Measurements from ENCODE around the gene TMEM132A.

Gene TMEM132A

DNA sequence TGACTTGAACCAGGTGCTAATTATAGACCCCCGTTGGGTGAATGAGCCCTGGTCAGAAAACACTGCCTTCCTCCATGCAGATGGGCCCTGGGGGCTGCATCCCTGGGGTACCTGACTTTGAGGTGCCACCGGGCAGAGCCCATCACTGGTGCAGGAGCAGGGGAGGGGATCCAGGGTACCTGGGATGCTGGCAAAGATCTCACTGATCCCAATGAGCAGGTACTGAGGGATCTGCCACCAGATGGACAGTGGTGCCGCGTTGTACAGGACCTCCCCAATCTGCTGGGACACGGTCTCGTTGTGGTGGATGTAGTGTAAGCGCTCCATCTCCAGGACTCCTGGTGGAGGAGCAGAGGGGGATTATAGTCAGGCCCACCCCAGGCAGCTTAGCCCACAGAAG lies 15.0 kb downstream of the TMEM132A start:
- TF ChIP-seq, protein P1, sequence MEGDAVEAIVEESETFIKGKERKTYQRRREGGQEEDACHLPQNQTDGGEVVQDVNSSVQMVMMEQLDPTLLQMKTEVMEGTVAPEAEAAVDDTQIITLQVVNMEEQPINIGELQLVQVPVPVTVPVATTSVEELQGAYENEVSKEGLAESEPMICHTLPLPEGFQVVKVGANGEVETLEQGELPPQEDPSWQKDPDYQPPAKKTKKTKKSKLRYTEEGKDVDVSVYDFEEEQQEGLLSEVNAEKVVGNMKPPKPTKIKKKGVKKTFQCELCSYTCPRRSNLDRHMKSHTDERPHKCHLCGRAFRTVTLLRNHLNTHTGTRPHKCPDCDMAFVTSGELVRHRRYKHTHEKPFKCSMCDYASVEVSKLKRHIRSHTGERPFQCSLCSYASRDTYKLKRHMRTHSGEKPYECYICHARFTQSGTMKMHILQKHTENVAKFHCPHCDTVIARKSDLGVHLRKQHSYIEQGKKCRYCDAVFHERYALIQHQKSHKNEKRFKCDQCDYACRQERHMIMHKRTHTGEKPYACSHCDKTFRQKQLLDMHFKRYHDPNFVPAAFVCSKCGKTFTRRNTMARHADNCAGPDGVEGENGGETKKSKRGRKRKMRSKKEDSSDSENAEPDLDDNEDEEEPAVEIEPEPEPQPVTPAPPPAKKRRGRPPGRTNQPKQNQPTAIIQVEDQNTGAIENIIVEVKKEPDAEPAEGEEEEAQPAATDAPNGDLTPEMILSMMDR (IDR thresholded peaks at IDR 0.05; ENCODE audit: low read depth, low read length): no peak
- H3K4me3 ChIP-seq (ENCODE audit: low read depth, low read length): no peak overlapping the region

DNA sequence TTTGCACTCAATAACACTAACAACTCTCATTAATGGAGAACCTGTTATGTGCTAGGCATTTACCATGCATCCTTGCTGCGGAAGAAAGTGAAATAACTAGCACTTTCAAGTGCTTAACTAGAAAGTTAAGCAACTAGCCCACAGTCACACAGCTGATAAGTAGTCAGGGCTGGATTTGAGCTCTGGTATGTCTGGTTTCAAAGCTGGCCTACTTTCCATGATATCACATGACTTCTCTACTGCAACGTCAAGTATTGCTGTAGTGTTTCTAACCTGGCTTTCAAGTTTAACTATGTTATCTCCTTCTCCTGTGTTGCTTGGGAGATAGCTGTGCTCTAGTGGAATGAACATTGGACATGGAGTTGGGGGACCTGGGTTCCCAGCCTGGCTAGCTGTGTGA lies 15.6 kb downstream of the TMEM132A start:
- no peak overlapping the region for H3K4me3 ChIP-seq (ENCODE audit: low read depth, low read length)
- TF ChIP-seq, protein P1 (IDR thresholded peaks at IDR 0.05; ENCODE audit: low read depth, low read length): no peak

DNA sequence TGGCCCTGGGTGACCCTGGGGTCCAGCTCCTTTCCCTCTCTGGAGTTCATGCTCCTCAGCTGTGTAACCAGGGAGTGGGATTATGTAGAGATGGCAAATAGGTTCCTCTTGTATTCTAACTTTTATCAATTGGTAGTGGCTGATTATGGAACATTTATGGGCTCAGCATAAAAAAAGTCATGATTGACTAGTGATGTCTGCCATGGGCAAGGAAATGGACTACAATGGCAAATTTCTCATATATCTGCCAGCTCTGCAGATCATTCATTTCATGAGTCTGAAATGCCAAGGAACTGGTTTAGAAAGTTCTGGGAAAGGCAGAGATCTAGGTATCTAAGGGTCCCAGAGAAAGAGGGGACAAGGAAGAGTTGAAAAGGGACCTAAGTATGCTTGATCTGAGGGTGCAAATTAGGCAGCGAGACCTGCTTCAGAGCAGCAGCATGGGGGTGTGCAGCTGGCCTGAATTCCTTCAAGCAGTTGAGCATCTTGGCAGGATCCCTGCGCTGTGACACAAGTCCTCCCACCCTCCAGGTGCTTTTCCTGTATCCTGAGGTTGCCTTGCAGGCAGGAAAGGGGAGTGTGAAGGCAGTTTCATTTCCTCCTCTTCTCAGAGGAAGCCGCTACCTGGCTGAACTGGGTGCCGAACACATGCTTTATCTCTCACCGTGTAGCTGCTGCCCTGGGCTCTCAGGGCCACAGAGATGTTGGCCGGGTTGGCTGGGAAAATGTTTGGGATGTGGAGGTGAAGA lies 17.3 kb downstream of the TMEM132A start:
- TF ChIP-seq, protein P1 (IDR thresholded peaks at IDR 0.05; ENCODE audit: low read depth, low read length): no peak
- H3K4me3 ChIP-seq (ENCODE audit: low read depth, low read length): no peak overlapping the region

DNA sequence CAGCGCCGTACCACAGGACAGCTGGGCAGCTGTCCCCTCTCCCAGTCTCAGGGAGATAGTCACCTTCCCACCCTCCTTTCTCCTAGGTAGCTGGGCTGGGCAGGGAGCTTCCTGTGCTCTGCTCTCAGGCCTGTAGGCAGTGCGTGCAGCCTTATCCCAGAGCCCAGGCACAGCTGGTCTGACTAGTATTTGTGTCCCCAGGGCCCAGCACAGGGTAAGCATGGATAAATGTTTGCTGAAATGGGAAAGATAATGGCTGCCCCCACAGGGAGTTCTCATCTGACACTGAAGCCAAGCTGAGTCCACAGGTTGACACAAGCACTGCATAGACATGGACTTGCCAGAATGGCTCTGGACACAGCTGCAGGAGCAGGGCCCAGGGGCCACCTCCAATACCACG lies 18.0 kb downstream of the TMEM132A start:
- TF ChIP-seq, protein P1 (IDR thresholded peaks at IDR 0.05; ENCODE audit: low read depth, low read length): no peak
- H3K4me3 ChIP-seq (ENCODE audit: low read depth, low read length): no peak overlapping the region

DNA sequence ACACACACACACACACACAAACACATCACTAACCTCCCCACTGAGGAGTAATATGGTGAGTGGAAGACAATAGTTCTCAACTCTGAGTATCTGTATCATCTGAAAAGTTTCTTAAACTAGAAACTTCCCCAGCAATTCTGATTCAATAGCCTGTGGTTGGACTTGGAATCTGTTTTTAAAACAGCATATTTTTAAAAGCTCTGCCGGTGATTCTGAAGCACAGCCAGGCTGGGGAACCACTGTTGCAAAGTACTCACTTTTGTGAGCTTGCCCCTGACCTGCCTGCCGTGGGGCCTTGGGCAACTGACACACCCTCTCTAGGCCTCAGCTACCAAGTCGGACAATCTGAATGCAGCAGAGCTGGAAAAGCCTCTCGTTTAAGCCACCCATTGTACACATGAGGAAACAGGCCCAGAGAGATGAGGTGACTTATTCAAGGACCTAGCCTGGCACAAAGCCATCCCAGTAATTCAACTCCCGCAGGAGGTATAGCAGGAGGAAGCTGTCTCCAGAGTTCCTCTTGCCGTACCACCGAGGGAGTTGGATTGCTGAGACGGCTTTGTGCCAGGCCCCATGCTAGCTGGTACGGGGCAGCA lies 18.8 kb downstream of the TMEM132A start:
- no peak overlapping the region for H3K4me3 ChIP-seq (ENCODE audit: low read depth, low read length)
- TF ChIP-seq, protein P1 (IDR thresholded peaks at IDR 0.05; ENCODE audit: low read depth, low read length): no peak

DNA sequence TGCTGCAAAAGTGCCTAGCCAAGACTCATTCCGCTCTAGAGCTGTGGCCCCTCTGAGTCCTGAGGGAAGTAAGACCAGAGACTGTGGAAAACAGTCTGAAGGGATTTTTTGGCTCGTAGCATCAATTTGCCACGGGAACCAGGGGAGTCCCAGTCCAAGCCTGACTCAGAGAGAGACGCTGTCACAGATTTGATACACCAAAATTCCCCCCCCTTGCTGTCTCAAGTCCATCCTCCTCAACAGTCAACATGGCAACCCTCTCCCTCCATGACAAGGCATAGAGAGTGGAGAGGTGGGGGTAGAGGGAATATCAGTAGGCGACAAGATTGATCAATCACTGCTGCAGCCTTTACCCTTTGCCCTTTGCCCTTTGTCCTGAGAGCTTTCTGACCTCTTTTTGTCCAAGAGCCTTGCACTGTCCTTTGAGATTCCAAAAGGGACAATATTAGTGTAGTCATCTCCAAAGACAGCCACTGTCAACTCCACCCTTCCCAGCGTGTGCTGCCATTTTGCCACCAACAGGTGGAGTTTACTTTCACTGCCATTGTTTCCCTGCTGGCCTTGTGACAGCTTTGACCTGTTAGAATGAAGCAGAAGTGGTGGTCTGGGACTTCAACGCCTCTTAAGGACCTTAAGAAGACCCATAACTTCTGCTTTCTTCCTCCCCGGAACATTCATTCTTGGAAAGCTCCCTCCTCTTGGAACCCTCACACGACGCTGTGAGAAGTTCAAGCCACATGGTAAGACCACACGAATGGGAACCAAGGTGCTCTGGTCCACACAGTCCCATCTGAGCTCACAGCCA lies 20.4 kb downstream of the TMEM132A start:
- TF ChIP-seq, protein P1 (IDR thresholded peaks at IDR 0.05; ENCODE audit: low read depth, low read length): no peak

DNA sequence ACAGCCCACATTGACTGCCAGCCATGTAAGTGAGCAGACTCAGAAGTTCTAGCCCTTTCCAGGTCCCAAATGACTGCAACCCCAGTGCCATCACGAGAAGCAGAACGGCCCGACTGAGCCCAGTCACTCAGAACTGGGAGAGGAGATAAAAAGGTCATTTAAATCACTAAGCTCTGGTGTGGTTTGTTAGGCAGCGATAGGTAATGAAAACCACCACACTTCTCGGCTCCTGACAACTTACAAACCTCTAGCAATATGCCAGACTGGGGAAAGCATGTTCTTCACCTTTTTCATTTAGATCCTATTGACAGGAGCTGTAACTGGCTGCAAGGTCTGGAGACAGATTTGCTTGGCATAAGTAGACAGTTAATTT lies 21.0 kb downstream of the TMEM132A start:
- TF ChIP-seq, protein P1 (IDR thresholded peaks at IDR 0.05; ENCODE audit: low read depth, low read length): no peak
- no peak overlapping the region for H3K4me3 ChIP-seq (ENCODE audit: low read depth, low read length)

More for the DNA sequence above, 20.4 kb downstream of the TMEM132A start:
- H3K4me3 ChIP-seq (ENCODE audit: low read depth, low read length): no peak overlapping the region
